Activated T-cell treated with anti-CD3 and anti-CD28 coated beads, Interleukin-2, amount 50 U/mL, for 24 hours (primary cell): Measurements from ENCODE around the gene C3orf49.
A peak's percentile ranks its signal among the peaks of the same experiment; 100 is the strongest.

Experiments used
- DNase-seq: peaks from one replicate; pipeline ENCODE4 v3.0.0-alpha.2; 2020
- H3K27ac Mint-ChIP-seq: 2 replicates; pipeline ENCODE4 v1.8.0; 2020; ENCODE audit warnings: mild to moderate bottlenecking, mixed read lengths
- H3K27me3 Mint-ChIP-seq: 2 replicates; pipeline ENCODE4 v1.8.0; 2020; ENCODE audit warnings: mixed read lengths
- H3K36me3 Mint-ChIP-seq: 2 replicates; pipeline ENCODE4 v1.8.0; 2020; ENCODE audit warnings: low read depth, mixed read lengths
- H3K4me1 Mint-ChIP-seq: 2 replicates; pipeline ENCODE4 v1.8.0; 2020; ENCODE audit warnings: low read depth, mixed read lengths
- H3K4me3 Mint-ChIP-seq: 2 replicates; pipeline ENCODE4 v1.8.0; 2020; ENCODE audit warnings: mild to moderate bottlenecking, moderate library complexity, mixed read lengths
- H3K9me3 Mint-ChIP-seq: 2 replicates; pipeline ENCODE4 v1.8.0; 2020; ENCODE audit warnings: mixed read lengths

C3orf49 gene

GRCh38 chr3:63886858-63887257, 67.8 kb downstream of the C3orf49 start:
- no peak for DNase-seq
- H3K27me3 Mint-ChIP-seq: no peaks in the 10 kb centered on the region
- H3K27ac Mint-ChIP-seq: no peak overlapping the region
- no peaks in the 10 kb centered on the region for H3K9me3 Mint-ChIP-seq
- H3K36me3 Mint-ChIP-seq: peaks cover 34% of the 10 kb centered on the region
- peaks cover 26% of the 10 kb centered on the region for H3K4me1 Mint-ChIP-seq
- no peak overlapping the region for H3K4me3 Mint-ChIP-seq

- H3K27ac Mint-ChIP-seq: no peak overlapping the region
- H3K9me3 Mint-ChIP-seq: no peaks in the 10 kb centered on the region
- no peak for DNase-seq
- H3K4me1 Mint-ChIP-seq: peaks cover 42% of the 10 kb centered on the region
- H3K36me3 Mint-ChIP-seq: peaks cover 23% of the 10 kb centered on the region
- no peak overlapping the region for H3K4me3 Mint-ChIP-seq
- no peaks in the 10 kb centered on the region for H3K27me3 Mint-ChIP-seq
Measured at GRCh38 chr3:63891518-63891917, 72.4 kb downstream of the C3orf49 start.

- Mint-ChIP-seq H3K27me3 (no peaks in the 10 kb centered on the region), H3K4me1 (peaks cover 42% of the 10 kb centered on the region), H3K36me3 (peaks cover 25% of the 10 kb centered on the region), H3K27ac (no peak overlapping the region), H3K4me3 (no peak overlapping the region), H3K9me3 (no peaks in the 10 kb centered on the region)
- DNase-seq: no peak
Measured at GRCh38 chr3:63892773-63893352, 73.8 kb downstream of the C3orf49 start.

GRCh38 chr3:63895422-63896189, 76.5 kb downstream of the C3orf49 start:
- DNase-seq: no peak
- peak overlapping the region; percentile 90 for H3K27ac Mint-ChIP-seq
- peaks cover 49% of the 10 kb centered on the region for H3K36me3 Mint-ChIP-seq
- H3K4me3 Mint-ChIP-seq: peak overlapping the region; percentile 11
- H3K4me1 Mint-ChIP-seq: peaks cover 52% of the 10 kb centered on the region
- H3K27me3 Mint-ChIP-seq: no peaks in the 10 kb centered on the region
- peaks cover 3% of the 10 kb centered on the region for H3K9me3 Mint-ChIP-seq

GRCh38 chr3:63896332-63897030, 77.4 kb downstream of the C3orf49 start:
- no peak overlapping the region for H3K4me3 Mint-ChIP-seq
- peak overlapping the region; percentile 61 for H3K27ac Mint-ChIP-seq
- H3K36me3 Mint-ChIP-seq: peaks cover 50% of the 10 kb centered on the region
- peaks cover 3% of the 10 kb centered on the region for H3K9me3 Mint-ChIP-seq
- peaks cover 52% of the 10 kb centered on the region for H3K4me1 Mint-ChIP-seq
- no peaks in the 10 kb centered on the region for H3K27me3 Mint-ChIP-seq
- no peak for DNase-seq
